Effector memory CD4-positive, alpha-beta T cell (primary cell): ENCODE measurements around the gene ARL4C.

Experiments used
- DNase-seq, 3 donors: peaks; one replicate each; pipeline ENCODE4 v3.0.0-alpha.2; 2020
- H3K27ac ChIP-seq: 2 replicates; pipeline ENCODE4 v1.7.0; 2013; ENCODE audit warnings: mild to moderate bottlenecking, low read length, moderate library complexity; ENCODE audit not compliant: insufficient read depth, poor library complexity, severe bottlenecking
- H3K27me3 ChIP-seq: replicated peaks from 2 replicates; pipeline ENCODE4 v1.7.0; 2013; ENCODE audit warnings: mild to moderate bottlenecking, low read length; ENCODE audit not compliant: insufficient read depth, control insufficient read depth, poor library complexity, severe bottlenecking
- H3K36me3 ChIP-seq: 2 replicates; pipeline ENCODE4 v1.7.0; 2013; ENCODE audit warnings: mild to moderate bottlenecking, low read length, moderate library complexity; ENCODE audit not compliant: control insufficient read depth, insufficient read depth
- H3K4me1 ChIP-seq: 2 replicates; pipeline ENCODE4 v1.7.0; 2013; ENCODE audit warnings: low read length, mild to moderate bottlenecking; ENCODE audit not compliant: control insufficient read depth, insufficient read depth, poor library complexity, severe bottlenecking
- H3K4me3 ChIP-seq: 2 replicates; pipeline ENCODE4 v1.7.0; 2013; ENCODE audit warnings: low read length, low read depth, mild to moderate bottlenecking; ENCODE audit not compliant: insufficient read depth, poor library complexity, severe bottlenecking
- H3K9me3 ChIP-seq: 2 replicates; pipeline ENCODE4 v1.7.0; 2013; ENCODE audit warnings: mild to moderate bottlenecking, low read length, moderate library complexity; ENCODE audit not compliant: control insufficient read depth

ARL4C gene

DNA sequence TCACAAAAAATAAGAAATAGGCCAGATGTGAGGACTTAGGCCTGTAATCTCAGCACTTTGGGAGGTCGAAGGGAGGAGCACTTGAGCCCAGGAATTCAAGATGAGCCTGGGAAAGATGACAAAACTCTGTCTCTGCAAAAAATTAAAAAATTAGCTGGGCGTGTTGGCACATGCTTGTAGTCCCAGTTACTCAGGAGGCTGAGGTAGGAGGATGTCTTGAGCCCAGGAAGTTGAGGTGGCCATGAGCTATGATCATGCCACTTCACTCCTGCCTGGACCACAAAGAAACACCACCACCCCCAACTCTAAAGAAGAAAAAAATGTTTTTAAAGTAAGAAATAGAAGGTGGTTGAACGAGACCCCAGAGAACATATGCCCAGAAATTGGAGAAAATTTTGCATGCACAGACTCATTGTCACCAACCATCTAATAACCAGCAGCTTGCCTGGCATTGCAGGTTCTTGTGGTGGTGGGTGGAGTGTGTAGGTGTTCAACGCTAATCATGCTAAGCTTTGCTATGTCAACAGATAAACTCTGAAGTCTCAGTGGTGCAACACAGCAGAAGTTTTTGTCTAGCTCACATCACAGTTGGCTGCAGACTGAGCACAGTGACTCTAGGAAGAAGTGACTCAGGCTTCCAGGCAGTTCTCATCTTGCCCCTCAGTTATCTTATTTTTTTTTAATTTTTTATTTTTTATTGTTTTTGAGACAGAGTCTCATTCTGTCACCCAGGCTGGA lies 18.6 kb downstream of the ARL4C start:
- H3K27ac ChIP-seq = no peak overlapping the region
- H3K9me3 ChIP-seq = no peaks in the 10 kb centered on the region
- H3K27me3 ChIP-seq = no peaks in the 10 kb centered on the region
- H3K36me3 ChIP-seq = no peaks in the 10 kb centered on the region
- H3K4me3 ChIP-seq = no peak overlapping the region
- DNase-seq = no peak
- peaks cover 11% of the 10 kb centered on the region for H3K4me1 ChIP-seq

GRCh38 chr2:234476766-234477165 lies 20.1 kb downstream of the ARL4C start:
- H3K36me3 ChIP-seq = no peaks in the 10 kb centered on the region
- H3K4me1 ChIP-seq = peaks cover 9% of the 10 kb centered on the region
- no peaks in the 10 kb centered on the region for H3K27me3 ChIP-seq

DNA sequence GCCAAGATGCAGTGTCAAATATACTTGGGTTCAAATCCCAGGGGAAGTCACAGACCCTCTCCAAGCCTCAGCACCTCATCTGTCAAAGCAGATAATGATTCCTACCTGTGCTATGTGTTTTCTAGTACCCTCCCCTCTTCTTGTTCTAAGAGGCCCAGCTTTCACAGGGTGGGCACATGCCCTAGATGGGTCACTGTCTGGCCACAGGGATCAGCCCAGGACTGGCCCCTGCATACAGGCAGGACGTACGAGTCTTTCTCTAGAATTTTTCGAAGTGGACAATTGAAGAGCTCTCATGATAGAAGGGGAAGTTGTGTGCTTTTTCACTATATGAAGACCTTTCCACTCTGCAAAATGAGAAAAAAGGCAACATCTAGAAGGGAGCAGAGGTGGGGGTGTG lies 22.2 kb downstream of the ARL4C start:
- H3K36me3 ChIP-seq = no peaks in the 10 kb centered on the region
- no peak overlapping the region for H3K27ac ChIP-seq
- no peaks in the 10 kb centered on the region for H3K27me3 ChIP-seq
- no peaks in the 10 kb centered on the region for H3K9me3 ChIP-seq
- no peak overlapping the region for H3K4me3 ChIP-seq
- H3K4me1 ChIP-seq = peaks cover 9% of the 10 kb centered on the region
- no peak for DNase-seq

More at GRCh38 chr2:234476766-234477165, 20.1 kb downstream of the ARL4C start:
- Histone ChIP-seq H3K27ac (no peak overlapping the region), H3K9me3 (no peaks in the 10 kb centered on the region), H3K4me3 (no peak overlapping the region)
- no peak for DNase-seq

DNA sequence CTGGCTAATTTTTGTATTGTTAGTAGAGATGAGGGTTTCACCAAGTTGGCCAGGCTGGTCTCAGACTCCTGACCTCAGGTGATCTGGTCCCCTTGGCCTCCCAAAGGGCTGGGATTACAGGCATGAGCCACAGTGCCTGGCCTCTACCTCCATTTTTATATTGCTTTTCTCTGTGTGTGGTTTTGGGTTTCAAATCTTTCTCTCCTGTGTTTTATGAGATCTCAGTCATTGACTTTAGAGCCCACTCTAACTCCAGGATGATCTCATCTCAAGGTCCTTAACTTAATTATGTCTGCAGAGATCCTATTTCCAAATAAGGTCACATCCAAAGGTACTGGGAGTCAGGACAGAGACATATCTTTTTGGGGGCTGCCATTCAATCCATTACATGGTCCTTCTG lies 24.7 kb downstream of the ARL4C start:
- Histone ChIP-seq H3K4me1 (peaks cover 9% of the 10 kb centered on the region), H3K27me3 (no peaks in the 10 kb centered on the region), H3K36me3 (no peaks in the 10 kb centered on the region), H3K27ac (no peak overlapping the region), H3K4me3 (no peak overlapping the region), H3K9me3 (no peaks in the 10 kb centered on the region)
- DNase-seq = no peak

DNA sequence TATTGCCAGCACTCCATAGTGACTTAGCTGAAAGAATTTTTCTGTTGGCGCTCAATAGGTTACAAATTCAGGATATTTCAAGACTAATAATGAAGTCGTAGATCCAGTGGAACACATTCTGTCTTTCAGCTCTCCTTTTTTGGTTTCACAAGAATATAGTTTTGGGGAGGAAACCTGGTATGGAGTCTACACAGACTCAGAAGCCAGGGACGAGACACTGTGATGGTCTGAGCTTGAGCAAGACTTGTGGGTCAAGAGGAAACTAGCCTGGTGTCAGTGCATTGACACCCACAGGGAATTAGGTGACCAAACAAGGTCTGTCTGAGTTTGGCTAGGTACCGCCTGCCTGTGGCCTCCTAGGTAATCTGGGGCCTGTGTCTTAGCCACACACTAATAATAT lies 26.9 kb downstream of the ARL4C start:
- Histone ChIP-seq H3K27ac (no peak overlapping the region), H3K36me3 (no peaks in the 10 kb centered on the region), H3K9me3 (no peaks in the 10 kb centered on the region), H3K27me3 (no peaks in the 10 kb centered on the region), H3K4me1 (peaks cover 13% of the 10 kb centered on the region), H3K4me3 (no peak overlapping the region)
- DNase-seq = no peak

GRCh38 chr2:234469251-234469845 lies 27.5 kb downstream of the ARL4C start:
- H3K27ac ChIP-seq = no peak overlapping the region
- H3K36me3 ChIP-seq = no peaks in the 10 kb centered on the region
- peaks cover 16% of the 10 kb centered on the region for H3K4me1 ChIP-seq
- H3K9me3 ChIP-seq = no peaks in the 10 kb centered on the region
- no peaks in the 10 kb centered on the region for H3K27me3 ChIP-seq
- no peak for DNase-seq
- no peak overlapping the region for H3K4me3 ChIP-seq

- Histone ChIP-seq H3K27me3 (no peaks in the 10 kb centered on the region), H3K27ac (no peak overlapping the region), H3K4me3 (no peak overlapping the region), H3K36me3 (no peaks in the 10 kb centered on the region), H3K9me3 (no peaks in the 10 kb centered on the region), H3K4me1 (peaks cover 24% of the 10 kb centered on the region)
- DNase-seq = no peak
Observed at GRCh38 chr2:234468503-234468902, 28.4 kb downstream of the ARL4C start.

- no peak overlapping the region for H3K4me3 ChIP-seq
- no peak for DNase-seq
- no peaks in the 10 kb centered on the region for H3K36me3 ChIP-seq
- no peak overlapping the region for H3K27ac ChIP-seq
- H3K27me3 ChIP-seq = no peaks in the 10 kb centered on the region
- peaks cover 36% of the 10 kb centered on the region for H3K4me1 ChIP-seq
- no peaks in the 10 kb centered on the region for H3K9me3 ChIP-seq
Observed at GRCh38 chr2:234467289-234467688, 29.6 kb downstream of the ARL4C start.

DNA sequence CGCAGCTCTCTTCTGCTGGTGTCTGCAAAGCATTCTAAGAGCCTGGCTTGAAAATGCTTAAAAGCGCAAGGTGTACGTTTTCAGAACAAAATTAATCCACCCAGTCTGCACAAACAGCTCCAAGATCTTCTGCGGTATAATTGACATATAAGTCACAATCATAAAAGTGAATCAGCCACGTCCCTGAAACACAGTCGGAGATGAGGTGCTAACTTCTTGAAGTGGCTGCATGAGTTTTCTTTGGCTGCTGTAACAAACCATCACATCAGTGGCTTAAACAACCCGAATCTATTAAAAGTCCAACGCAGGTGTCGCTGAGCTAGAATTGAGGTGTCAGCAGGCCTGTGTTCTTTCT lies 32.6 kb downstream of the ARL4C start:
- H3K36me3 ChIP-seq = no peaks in the 10 kb centered on the region
- H3K9me3 ChIP-seq = no peaks in the 10 kb centered on the region
- H3K4me3 ChIP-seq = peak overlapping the region; percentile 15
- no peak for DNase-seq
- H3K27me3 ChIP-seq = no peaks in the 10 kb centered on the region
- H3K4me1 ChIP-seq = peaks cover 51% of the 10 kb centered on the region
- H3K27ac ChIP-seq = peak overlapping the region; percentile 90

DNA sequence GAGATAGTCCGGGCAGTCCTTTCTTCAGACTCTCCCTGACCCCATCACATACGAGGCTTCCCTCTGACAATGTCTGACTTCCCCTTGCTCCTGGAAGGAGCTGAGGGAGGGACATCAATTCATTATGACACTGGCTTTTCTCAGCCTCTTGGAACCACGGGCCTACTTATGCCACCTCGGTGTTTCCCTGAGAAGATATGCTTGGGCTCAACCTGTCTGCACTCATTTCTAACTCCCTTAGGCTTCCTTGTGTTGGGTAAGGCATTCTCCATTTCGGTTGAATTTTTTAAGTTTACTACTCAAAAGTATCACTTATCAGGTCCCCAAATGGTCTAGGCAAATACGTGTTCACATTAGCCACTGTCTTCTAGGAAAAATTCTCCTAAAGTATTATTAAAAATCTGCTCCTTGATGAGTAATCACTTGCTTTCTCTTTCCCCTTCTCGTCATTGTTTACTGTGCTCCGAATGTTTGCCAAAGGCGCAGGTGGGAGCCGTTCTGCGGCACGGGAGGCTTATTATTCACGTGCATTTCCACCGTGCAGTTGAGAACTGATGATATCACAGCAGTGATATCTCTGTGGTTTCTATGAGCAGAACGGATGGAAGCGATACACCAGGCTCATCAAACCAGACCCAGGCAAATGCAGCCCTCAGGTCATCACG lies 33.1 kb downstream of the ARL4C start:
- DNase-seq = peak; percentile 63 to 79 (median 67)
- Histone ChIP-seq H3K4me1 (peaks cover 53% of the 10 kb centered on the region), H3K9me3 (no peaks in the 10 kb centered on the region), H3K4me3 (peak overlapping the region; percentile 15), H3K27me3 (no peaks in the 10 kb centered on the region), H3K36me3 (no peaks in the 10 kb centered on the region), H3K27ac (peak overlapping the region; percentile 90)
